BE2C (cell line): ENCODE measurements around the gene HOXD9.

Source experiments
- DNase-seq: peaks from one replicate; pipeline ENCODE4 v3.0.0-alpha.2; 2020
- H3K27me3 ChIP-seq: fragments of 250-450 bp; sonication (Bioruptor Pico); 2 replicates; pipeline ENCODE4 v1.5.1; 2020; ENCODE audit warnings: mild to moderate bottlenecking
- H3K36me3 ChIP-seq: fragments of 250-450 bp; sonication (Bioruptor Pico); 2 replicates; pipeline ENCODE4 v1.5.1; 2020; ENCODE audit warnings: mild to moderate bottlenecking
- H3K4me1 ChIP-seq: fragments of 250-450 bp; sonication (Bioruptor Pico); 2 replicates; pipeline ENCODE4 v1.5.1; 2020
- H3K4me3 ChIP-seq: 2 replicates; pipeline ENCODE4 v1.5.1; 2011; ENCODE audit warnings: low read depth, low read length
- H3K9me3 ChIP-seq: fragments of 250-450 bp; sonication (Bioruptor Pico); 2 replicates; pipeline ENCODE4 v1.5.1; 2020
- TF ChIP-seq, protein P1 (sequence below): IDR thresholded peaks from 2 replicates; pipeline ENCODE4 v1.5.1; 2012; ENCODE audit warnings: mild to moderate bottlenecking, low read depth, low read length

HOXD9 gene

GRCh38 chr2:176129813-176130146, 7.3 kb downstream of the HOXD9 start:
- Histone ChIP-seq H3K4me3 (peak overlapping the region; percentile 53), H3K36me3 (no peaks in the 10 kb centered on the region), H3K27me3 (no peaks in the 10 kb centered on the region), H3K9me3 (no peaks in the 10 kb centered on the region), H3K4me1 (0 out of 2 replicates have a peak, but pooled peaks cover under 1% of the 10 kb centered on the region)
- DNase-seq, result no peak
- TF ChIP-seq, protein P1, sequence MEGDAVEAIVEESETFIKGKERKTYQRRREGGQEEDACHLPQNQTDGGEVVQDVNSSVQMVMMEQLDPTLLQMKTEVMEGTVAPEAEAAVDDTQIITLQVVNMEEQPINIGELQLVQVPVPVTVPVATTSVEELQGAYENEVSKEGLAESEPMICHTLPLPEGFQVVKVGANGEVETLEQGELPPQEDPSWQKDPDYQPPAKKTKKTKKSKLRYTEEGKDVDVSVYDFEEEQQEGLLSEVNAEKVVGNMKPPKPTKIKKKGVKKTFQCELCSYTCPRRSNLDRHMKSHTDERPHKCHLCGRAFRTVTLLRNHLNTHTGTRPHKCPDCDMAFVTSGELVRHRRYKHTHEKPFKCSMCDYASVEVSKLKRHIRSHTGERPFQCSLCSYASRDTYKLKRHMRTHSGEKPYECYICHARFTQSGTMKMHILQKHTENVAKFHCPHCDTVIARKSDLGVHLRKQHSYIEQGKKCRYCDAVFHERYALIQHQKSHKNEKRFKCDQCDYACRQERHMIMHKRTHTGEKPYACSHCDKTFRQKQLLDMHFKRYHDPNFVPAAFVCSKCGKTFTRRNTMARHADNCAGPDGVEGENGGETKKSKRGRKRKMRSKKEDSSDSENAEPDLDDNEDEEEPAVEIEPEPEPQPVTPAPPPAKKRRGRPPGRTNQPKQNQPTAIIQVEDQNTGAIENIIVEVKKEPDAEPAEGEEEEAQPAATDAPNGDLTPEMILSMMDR, result no peak

- Histone ChIP-seq H3K4me1 (peaks cover 6% of the 10 kb centered on the region; the same call in 1 of the 2 replicates), H3K27me3 (no peaks in the 10 kb centered on the region), H3K9me3 (no peaks in the 10 kb centered on the region), H3K4me3 (peak overlapping the region; percentile 68), H3K36me3 (no peaks in the 10 kb centered on the region)
- peak; percentile 65 for DNase-seq
- TF ChIP-seq, protein P1, result no peak
Measured at GRCh38 chr2:176130147-176130956, 7.8 kb downstream of the HOXD9 start.

DNA sequence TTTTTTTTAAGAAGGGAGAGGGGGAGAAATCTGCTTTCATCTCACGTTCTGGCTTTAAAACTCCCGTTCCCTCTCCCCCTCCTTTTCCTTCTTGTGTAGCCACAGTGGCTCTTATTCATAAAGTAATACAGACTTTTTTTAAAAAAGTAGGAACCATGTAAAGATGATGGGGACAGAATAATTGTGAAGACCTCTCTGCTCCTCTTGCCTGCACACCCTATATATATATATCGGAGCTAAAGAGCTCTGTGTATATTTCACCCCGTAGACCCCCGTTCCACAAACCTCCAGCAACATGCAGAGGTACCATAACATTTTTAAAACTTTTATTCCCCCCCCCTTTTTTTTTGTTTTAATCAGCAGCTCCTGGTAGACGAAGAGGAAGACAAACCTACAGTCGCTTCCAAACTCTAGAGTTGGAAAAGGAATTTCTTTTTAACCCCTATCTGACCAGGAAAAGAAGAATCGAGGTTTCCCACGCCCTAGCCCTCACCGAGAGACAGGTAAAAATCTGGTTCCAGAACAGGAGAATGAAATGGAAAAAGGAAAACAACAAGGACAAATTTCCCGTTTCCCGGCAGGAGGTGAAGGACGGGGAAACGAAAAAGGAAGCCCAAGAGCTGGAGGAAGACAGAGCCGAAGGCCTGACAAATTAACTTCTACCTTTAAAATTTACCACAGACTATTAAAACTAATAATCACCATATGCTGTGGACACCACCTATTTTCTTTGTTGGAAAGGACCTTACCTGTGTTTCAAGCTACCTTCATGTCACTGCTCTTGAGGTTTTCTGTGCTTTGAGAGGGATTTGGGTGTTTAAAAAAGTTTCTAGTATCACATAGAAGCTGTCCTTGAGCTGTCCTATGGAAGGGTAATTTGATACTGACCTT, 8.7 kb downstream of the HOXD9 start:
- TF ChIP-seq, protein P1, result no peak
- no peaks in the 10 kb centered on the region for H3K9me3 ChIP-seq
- no peak for DNase-seq
- no peaks in the 10 kb centered on the region for H3K27me3 ChIP-seq
- no peaks in the 10 kb centered on the region for H3K36me3 ChIP-seq
- peaks cover 7% of the 10 kb centered on the region; the same call in 1 of the 2 replicates for H3K4me1 ChIP-seq
- peak overlapping the region; percentile 68 for H3K4me3 ChIP-seq

- TF ChIP-seq, protein P1, result no peak
- peak overlapping the region; percentile 68 for H3K4me3 ChIP-seq
Measured at GRCh38 chr2:176131848-176132158, 9.3 kb downstream of the HOXD9 start.

GRCh38 chr2:176132205-176133171, 10.0 kb downstream of the HOXD9 start:
- H3K9me3 ChIP-seq, result no peaks in the 10 kb centered on the region
- H3K4me1 ChIP-seq, result peaks cover 7% of the 10 kb centered on the region; the same call in 1 of the 2 replicates
- H3K27me3 ChIP-seq, result no peaks in the 10 kb centered on the region
- no peak for DNase-seq
- H3K36me3 ChIP-seq, result no peaks in the 10 kb centered on the region
- TF ChIP-seq, protein P1, result no peak
- no peak overlapping the region for H3K4me3 ChIP-seq

More at GRCh38 chr2:176131848-176132158, 9.3 kb downstream of the HOXD9 start:
- no peak for DNase-seq
- H3K27me3 ChIP-seq, result no peaks in the 10 kb centered on the region
- no peaks in the 10 kb centered on the region for H3K9me3 ChIP-seq
- H3K36me3 ChIP-seq, result no peaks in the 10 kb centered on the region
- peaks cover 7% of the 10 kb centered on the region; the same call in 1 of the 2 replicates for H3K4me1 ChIP-seq
